ENCODE measurements around the gene PHTF2. TPM values are rescaled to one million over a fixed set of nuclear protein-coding genes. Genes with fewer than 3 reads are reported as not detected.
"Not testable (repeated sequence)": the region's sequence is repeated elsewhere in the genome, so short reads cannot be mapped to it uniquely, and the experiment has no call there.

PHTF2 gene
- total RNA-seq, 1 donor from 2014 or later = 27.0 TPM

GRCh38 chr7:77783545-77783944 lies 15.0 kb upstream of the PHTF2 start:
- FAIRE-seq = no peak
- TF ChIP-seq EZH2 (IDR thresholded peaks at IDR 0.05; ENCODE audit: insufficient read depth, low read length) (no peak), CTCF (IDR thresholded peaks at IDR 0.05; ENCODE audit: insufficient read depth, low read depth, low read length) (no peak)
- DNase-seq (ENCODE audit: low read depth) = no peak
- H3K27ac ChIP-seq (ENCODE audit: low read depth, low read length) = no peak overlapping the region
- H3K4me3 ChIP-seq (ENCODE audit: insufficient read depth, low read depth, low read length) = no peak overlapping the region
- no peak overlapping the region for H2AFZ ChIP-seq (ENCODE audit: low read depth, low read length)
- Mint-ChIP-seq H3K4me3 (ENCODE audit: unreplicated experiment) (no peak overlapping the region), H3K27me3 (ENCODE audit: low read depth, unreplicated experiment) (no peaks in the 10 kb centered on the region), H3K9me3 (ENCODE audit: unreplicated experiment) (peaks cover 3% of the 10 kb centered on the region), H3K27ac (ENCODE audit: unreplicated experiment) (no peak overlapping the region), H3K36me3 (ENCODE audit: low read depth, unreplicated experiment) (peaks cover 7% of the 10 kb centered on the region), H3K4me1 (ENCODE audit: low read depth, unreplicated experiment) (no peaks in the 10 kb centered on the region)
- no peak overlapping the region for H3K4me2 ChIP-seq (ENCODE audit: low read length)
- H3K79me2 ChIP-seq (ENCODE audit: insufficient read depth, low read length) = no peaks in the 10 kb centered on the region
- H3K4me1 ChIP-seq (ENCODE audit: insufficient read depth, low read length) = no peaks in the 10 kb centered on the region
- H3K9me3 ChIP-seq (ENCODE audit: insufficient read depth, low read depth, low read length) = no peaks in the 10 kb centered on the region
- H3K27me3 ChIP-seq (ENCODE audit: insufficient read depth, low read length) = no peaks in the 10 kb centered on the region
- no peak overlapping the region for H3K9ac ChIP-seq (ENCODE audit: low read length)
- H4K20me1 ChIP-seq (ENCODE audit: insufficient read depth, low read length) = no peaks in the 10 kb centered on the region
- H3K36me3 ChIP-seq (ENCODE audit: insufficient read depth, low read length) = peaks cover 7% of the 10 kb centered on the region

- H3K79me2 ChIP-seq (ENCODE audit: insufficient read depth, low read length); H3K4me1 Mint-ChIP-seq (ENCODE audit: low read depth, unreplicated experiment); H3K9me3 ChIP-seq (ENCODE audit: insufficient read depth, low read depth, low read length); H3K4me3 Mint-ChIP-seq (ENCODE audit: unreplicated experiment); DNase-seq (ENCODE audit: low read depth); H3K9ac ChIP-seq (ENCODE audit: low read length); H3K27me3 Mint-ChIP-seq (ENCODE audit: low read depth, unreplicated experiment); H3K9me3 Mint-ChIP-seq (ENCODE audit: unreplicated experiment); H4K20me1 ChIP-seq (ENCODE audit: insufficient read depth, low read length); H3K36me3 Mint-ChIP-seq (ENCODE audit: low read depth, unreplicated experiment); H3K4me1 ChIP-seq (ENCODE audit: insufficient read depth, low read length); H3K27ac Mint-ChIP-seq (ENCODE audit: unreplicated experiment); H3K4me2 ChIP-seq (ENCODE audit: low read length); H3K4me3 ChIP-seq (ENCODE audit: insufficient read depth, low read depth, low read length); H2AFZ ChIP-seq (ENCODE audit: low read depth, low read length); FAIRE-seq; H3K36me3 ChIP-seq (ENCODE audit: insufficient read depth, low read length); H3K27me3 ChIP-seq (ENCODE audit: insufficient read depth, low read length); H3K27ac ChIP-seq (ENCODE audit: low read depth, low read length): not testable (repeated sequence)
Measured at GRCh38 chr7:77784426-77784825, 14.1 kb upstream of the PHTF2 start.

- H3K9me3 ChIP-seq (ENCODE audit: insufficient read depth, low read depth, low read length) = no peaks in the 10 kb centered on the region
- no peak overlapping the region for H3K4me2 ChIP-seq (ENCODE audit: low read length)
- Mint-ChIP-seq H3K27ac (ENCODE audit: unreplicated experiment) (no peak overlapping the region), H3K4me1 (ENCODE audit: low read depth, unreplicated experiment) (no peaks in the 10 kb centered on the region), H3K9me3 (ENCODE audit: unreplicated experiment) (peaks cover 3% of the 10 kb centered on the region), H3K36me3 (ENCODE audit: low read depth, unreplicated experiment) (peaks cover 7% of the 10 kb centered on the region), H3K27me3 (ENCODE audit: low read depth, unreplicated experiment) (no peaks in the 10 kb centered on the region), H3K4me3 (ENCODE audit: unreplicated experiment) (no peak overlapping the region)
- no peak for DNase-seq (ENCODE audit: low read depth)
- no peaks in the 10 kb centered on the region for H3K27me3 ChIP-seq (ENCODE audit: insufficient read depth, low read length)
- H3K9ac ChIP-seq (ENCODE audit: low read length) = no peak overlapping the region
- TF ChIP-seq EZH2 (IDR thresholded peaks at IDR 0.05; ENCODE audit: insufficient read depth, low read length) (no peak), CTCF (IDR thresholded peaks at IDR 0.05; ENCODE audit: insufficient read depth, low read depth, low read length) (no peak)
- no peaks in the 10 kb centered on the region for H3K79me2 ChIP-seq (ENCODE audit: insufficient read depth, low read length)
- H4K20me1 ChIP-seq (ENCODE audit: insufficient read depth, low read length) = no peaks in the 10 kb centered on the region
- no peak overlapping the region for H3K27ac ChIP-seq (ENCODE audit: low read depth, low read length)
- peaks cover 2% of the 10 kb centered on the region for H3K36me3 ChIP-seq (ENCODE audit: insufficient read depth, low read length)
- H3K4me3 ChIP-seq (ENCODE audit: insufficient read depth, low read depth, low read length) = no peak overlapping the region
- no peaks in the 10 kb centered on the region for H3K4me1 ChIP-seq (ENCODE audit: insufficient read depth, low read length)
- no peak for FAIRE-seq
- H2AFZ ChIP-seq (ENCODE audit: low read depth, low read length) = no peak overlapping the region
Measured at GRCh38 chr7:77786018-77786417, 12.6 kb upstream of the PHTF2 start.

All from astrocyte (in vitro differentiated cells and primary cell).